IMR-90 (cell line): Measurements from ENCODE around the gene CCNYL1. TPM values are rescaled to one million over a fixed set of nuclear protein-coding genes. Genes with fewer than 3 reads are reported as not detected.

Experiments
- ATAC-seq: fragments of 200-7000 bp; cut with Tn5 transposase; 2 replicates; pipeline ENCODE4 v1.9.1; 2020; ENCODE audit warnings: low read depth, mild to moderate bottlenecking, moderate library complexity
- BruUV-seq: library from RNA; stranded (reverse); fragments of 400-500 nt; replicated peaks from 2 replicates; lab custom pipeline; 2021; lab: Mats Ljungman, UMichigan
- CTCF ChIA-PET: fragments of 300-600 bp; formaldehyde crosslinking; extraction: SDS; loops from one replicate; lab custom pipeline; 2021; ENCODE audit warnings: antibody characterized with exemption; lab: Yijun Ruan, JAX
- POLR2A ChIA-PET: fragments of 300-600 bp; sonication (Branson Sonifier 250); formaldehyde crosslinking; loops from one replicate; lab custom pipeline; 2022; ENCODE audit warnings: antibody characterized with exemption; ENCODE audit not compliant: unreplicated experiment; lab: Charles Lee
- DNase-seq: peaks from one replicate; pipeline ENCODE4 v3.0.0; 2013
- H2AFZ ChIP-seq: replicated peaks from 2 replicates; pipeline ENCODE3; 2013; ENCODE audit warnings: low read length, mild to moderate bottlenecking; ENCODE audit not compliant: poor library complexity
- H2AK5ac ChIP-seq: 2 replicates; pipeline ENCODE4 v1.6.1; 2013; ENCODE audit warnings: low read depth, low read length, inconsistent platforms
- H2AK9ac ChIP-seq: replicated peaks from 2 replicates; pipeline ENCODE3; 2013; ENCODE audit warnings: mild to moderate bottlenecking, low read depth, low read length, moderate library complexity; ENCODE audit not compliant: poor library complexity
- H2BK120ac ChIP-seq: 2 replicates; pipeline ENCODE4 v1.6.1; 2013; ENCODE audit warnings: low read depth, low read length, inconsistent platforms
- H2BK15ac ChIP-seq: 3 replicates; pipeline ENCODE4 v1.6.1; 2013; ENCODE audit warnings: low read depth, low read length, inconsistent platforms
- H2BK20ac ChIP-seq: 2 replicates; pipeline ENCODE4 v1.6.1; 2013; ENCODE audit warnings: low read depth, mild to moderate bottlenecking, inconsistent platforms, low read length, moderate library complexity
- H2BK5ac ChIP-seq: 2 replicates; pipeline ENCODE4 v1.6.1; 2013; ENCODE audit warnings: mild to moderate bottlenecking, low read depth, low read length, inconsistent platforms; ENCODE audit not compliant: poor library complexity, severe bottlenecking
- H3K14ac ChIP-seq: replicated peaks from 2 replicates; pipeline ENCODE4 v1.6.1; 2013; ENCODE audit warnings: low read depth, low read length, inconsistent platforms
- H3K18ac ChIP-seq: 2 replicates; pipeline ENCODE4 v1.6.1; 2013; ENCODE audit warnings: low read depth, low read length, control low read depth
- H3K23ac ChIP-seq: 2 replicates; pipeline ENCODE4 v1.6.1; 2013; ENCODE audit warnings: low read depth, low read length, inconsistent platforms
- H3K27ac ChIP-seq: 2 replicates; pipeline ENCODE4 v1.5.1; 2013; ENCODE audit warnings: mild to moderate bottlenecking, control low read depth, low read length; ENCODE audit not compliant: insufficient read depth
- H3K27me3 ChIP-seq: 2 replicates; pipeline ENCODE4 v1.6.1; 2013; ENCODE audit warnings: low read length; ENCODE audit not compliant: control insufficient read depth, insufficient read depth
- H3K36me3 ChIP-seq: 2 replicates; pipeline ENCODE4 v1.6.1; 2013; ENCODE audit warnings: low read length, mixed read lengths; ENCODE audit not compliant: control insufficient read depth, insufficient read depth
- H3K4ac ChIP-seq: 2 replicates; pipeline ENCODE4 v1.6.1; 2013; ENCODE audit warnings: low read depth, low read length, inconsistent platforms
- H3K4me1 ChIP-seq: 2 replicates; pipeline ENCODE4 v1.6.1; 2013; ENCODE audit warnings: low read length, mixed read lengths; ENCODE audit not compliant: control insufficient read depth, insufficient read depth
- H3K4me2 ChIP-seq: 2 replicates; pipeline ENCODE4 v1.6.1; 2013; ENCODE audit warnings: low read depth, mild to moderate bottlenecking, control low read depth, low read length, moderate library complexity
- H3K4me3 ChIP-seq: 2 replicates; pipeline ENCODE4 v1.5.1; 2013; ENCODE audit warnings: low read depth, mild to moderate bottlenecking, control low read depth, low read length, moderate library complexity; ENCODE audit not compliant: insufficient read depth
- H3K56ac ChIP-seq: 2 replicates; pipeline ENCODE4 v1.6.1; 2013; ENCODE audit warnings: low read length, inconsistent platforms; ENCODE audit not compliant: insufficient read depth; ENCODE audit errors: extremely low read depth
- H3K79me1 ChIP-seq, 2 experiments: 2 replicates each; pipeline ENCODE4 v1.6.1; 2013; ENCODE audit warnings: low read length in 2 of 2, inconsistent platforms in 1 of 2, low read depth in 1 of 2
- H3K9ac ChIP-seq: 2 replicates; pipeline ENCODE4 v1.6.1; 2013; ENCODE audit warnings: low read depth, low read length, control low read depth
- H3K9me1 ChIP-seq: 2 replicates; pipeline ENCODE4 v1.6.1; 2013; ENCODE audit warnings: low read length, inconsistent platforms; ENCODE audit not compliant: insufficient read depth
- H3K9me3 ChIP-seq: 2 replicates; pipeline ENCODE4 v1.6.1; 2013; ENCODE audit warnings: low read length; ENCODE audit not compliant: control insufficient read depth, insufficient read depth
- H4K20me1 ChIP-seq: 2 replicates; pipeline ENCODE4 v1.6.1; 2013; ENCODE audit warnings: low read length, inconsistent platforms; ENCODE audit not compliant: insufficient read depth
- H4K5ac ChIP-seq: 2 replicates; pipeline ENCODE4 v1.6.1; 2013; ENCODE audit warnings: mild to moderate bottlenecking, low read depth, low read length, control low read depth
- H4K8ac ChIP-seq, 2 experiments: 2 replicates each; pipeline ENCODE4 v1.6.1; 2013; ENCODE audit warnings: low read depth in 2 of 2, low read length in 2 of 2, control low read depth in 1 of 2, inconsistent platforms in 1 of 2
- H4K91ac ChIP-seq: 2 replicates; pipeline ENCODE4 v1.6.1; 2013; ENCODE audit warnings: low read depth, low read length, inconsistent platforms; ENCODE audit not compliant: insufficient read depth
- BHLHE40 ChIP-seq: fragments of 150-350 bp; IDR thresholded peaks from 2 replicates; pipeline ENCODE4 v1.6.1; 2016; ENCODE audit warnings: mild to moderate bottlenecking, low read depth, low read length
- CHD1 ChIP-seq: IDR thresholded peaks from 2 replicates; pipeline ENCODE4 v1.6.1; 2012; ENCODE audit warnings: low read depth, low read length, improper control_type of control experiment
- FOS ChIP-seq: fragments of 150-350 bp; IDR thresholded peaks from 2 replicates; pipeline ENCODE4 v1.6.1; 2016; ENCODE audit warnings: low read depth, low read length
- MAFK ChIP-seq: IDR thresholded peaks from 2 replicates; pipeline ENCODE4 v1.6.1; 2012; ENCODE audit warnings: low read depth, low read length, improper control_type of control experiment
- MAZ ChIP-seq: IDR thresholded peaks from 2 replicates; pipeline ENCODE4 v1.6.1; 2012; ENCODE audit warnings: low read depth, mild to moderate bottlenecking, low read length, improper control_type of control experiment, moderate library complexity, borderline replicate concordance
- MXI1 ChIP-seq: IDR thresholded peaks from 2 replicates; pipeline ENCODE4 v1.6.1; 2012; ENCODE audit warnings: low read depth, mild to moderate bottlenecking, low read length, moderate library complexity, borderline replicate concordance
- POLR2A ChIP-seq: IDR thresholded peaks from 2 replicates; pipeline ENCODE4 v1.6.1; 2012; ENCODE audit warnings: mild to moderate bottlenecking, low read depth, low read length
- RAD21 ChIP-seq: IDR thresholded peaks from 2 replicates; pipeline ENCODE4 v1.6.1; 2012; ENCODE audit warnings: low read length, improper control_type of control experiment
- RFX5 ChIP-seq: IDR thresholded peaks from 2 replicates; pipeline ENCODE4 v1.8.0; 2012; ENCODE audit warnings: low read depth, mild to moderate bottlenecking, low read length, moderate library complexity
- SMC3 ChIP-seq: fragments of 150-350 bp; IDR thresholded peaks from 2 replicates; pipeline ENCODE4 v1.6.1; 2016; ENCODE audit warnings: low read depth, mild to moderate bottlenecking, antibody characterized with exemption, low read length, moderate library complexity
- dilution Hi-C: fragments of 300-500 bp; cut with HindIII; formaldehyde crosslinking; loops from one replicate; pipeline ENCODE4 v1.14.3; 2018; ENCODE audit warnings: low sequenced_read_pairs; ENCODE audit not compliant: unreplicated experiment
- in situ Hi-C: fragments of 300-500 bp; cut with MboI; formaldehyde crosslinking; loops from 3 replicates; pipeline ENCODE4 v1.14.3; 2019; ENCODE audit warnings: low sequenced_read_pairs, inconsistent platforms, mixed read lengths
- intact Hi-C: fragments of 100-400 bp; cut with micrococcal nuclease; formaldehyde crosslinking; loops from 2 replicates; pipeline ENCODE4 v1.10.0; 2022
- polyA plus RNA-seq, 3 experiments: library from polyadenylated mRNA; depleted of rRNA; stranded (reverse); fragments of >200 nt; gene quantifications; 2 replicates each; pipeline ENCODE4 v1.2.3, GENCODE V29; 2012; ENCODE audit warnings: low replicate concordance in 1 of 3
- total RNA-seq: library from RNA; depleted of rRNA; stranded (reverse); fragments of >200 nt; gene quantifications from 2 replicates; pipeline ENCODE4 v1.2.3, GENCODE V29; 2012
- TF ChIP-seq, protein P1 (sequence below): conservative IDR thresholded peaks from 2 replicates; pipeline ENCODE4 v1.5.1; 2012; ENCODE audit warnings: mild to moderate bottlenecking, low read depth, low read length, improper control_type of control experiment

Gene CCNYL1
- total and polyA plus RNA-seq, 2 of the 4 experiments (the other 2 are of a cell fraction), result 5.4 to 7.3 TPM

- Histone ChIP-seq H3K27me3 (no peaks in the 10 kb centered on the region), H3K14ac (no peak overlapping the region), H4K8ac (no peak overlapping the region), H4K91ac (no peak overlapping the region), H4K5ac (no peak overlapping the region), H2AFZ (no peak overlapping the region), H3K4me3 (no peak overlapping the region), H3K23ac (no peak overlapping the region), H3K36me3 (no peaks in the 10 kb centered on the region), H4K20me1 (no peaks in the 10 kb centered on the region), H3K4me2 (no peak overlapping the region), H3K79me1 (no peaks in the 10 kb centered on the region), H3K9me1 (no peaks in the 10 kb centered on the region), H2BK15ac (no peak overlapping the region), H3K9ac (no peak overlapping the region), H3K9me3 (no peaks in the 10 kb centered on the region), H2BK120ac (no peak overlapping the region), H2BK20ac (no peak overlapping the region), H2AK9ac (no peak overlapping the region), H3K18ac (no peak overlapping the region), H3K4me1 (peaks cover 5% of the 10 kb centered on the region), H3K27ac (no peak overlapping the region), H3K56ac (no peak overlapping the region), H2AK5ac (no peak overlapping the region), H2BK5ac (no peak overlapping the region), H3K4ac (no peak overlapping the region)
- dilution Hi-C loops (no loop called here), intact Hi-C loops (no loop called here), in situ Hi-C loops (no loop called here)
- POLR2A ChIA-PET, result no interaction called here
- ATAC-seq, result no peak
- DNase-seq, result no peak
- CTCF ChIA-PET, result interaction anchor here (0.6 kb wide), 1 partner anchor 20 kb away, joined by 4 read pairs; no protein-coding TSS in a partner anchor
- BruUV-seq, result no TSS peak
- TF ChIP-seq RAD21 (no peak), MAFK (no peak), MXI1 (no peak), SMC3 (no peak), RFX5 (no peak), BHLHE40 (no peak), POLR2A (no peak), MAZ (no peak), CHD1 (no peak), FOS (no peak)
- TF ChIP-seq, protein P1, sequence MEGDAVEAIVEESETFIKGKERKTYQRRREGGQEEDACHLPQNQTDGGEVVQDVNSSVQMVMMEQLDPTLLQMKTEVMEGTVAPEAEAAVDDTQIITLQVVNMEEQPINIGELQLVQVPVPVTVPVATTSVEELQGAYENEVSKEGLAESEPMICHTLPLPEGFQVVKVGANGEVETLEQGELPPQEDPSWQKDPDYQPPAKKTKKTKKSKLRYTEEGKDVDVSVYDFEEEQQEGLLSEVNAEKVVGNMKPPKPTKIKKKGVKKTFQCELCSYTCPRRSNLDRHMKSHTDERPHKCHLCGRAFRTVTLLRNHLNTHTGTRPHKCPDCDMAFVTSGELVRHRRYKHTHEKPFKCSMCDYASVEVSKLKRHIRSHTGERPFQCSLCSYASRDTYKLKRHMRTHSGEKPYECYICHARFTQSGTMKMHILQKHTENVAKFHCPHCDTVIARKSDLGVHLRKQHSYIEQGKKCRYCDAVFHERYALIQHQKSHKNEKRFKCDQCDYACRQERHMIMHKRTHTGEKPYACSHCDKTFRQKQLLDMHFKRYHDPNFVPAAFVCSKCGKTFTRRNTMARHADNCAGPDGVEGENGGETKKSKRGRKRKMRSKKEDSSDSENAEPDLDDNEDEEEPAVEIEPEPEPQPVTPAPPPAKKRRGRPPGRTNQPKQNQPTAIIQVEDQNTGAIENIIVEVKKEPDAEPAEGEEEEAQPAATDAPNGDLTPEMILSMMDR, result no peak
These were observed 37.1 kb upstream of the CCNYL1 start for GRCh38 chr2:207674266-207674774.
